ENCODE measurements around the gene SEMA3C.

SEMA3C gene

GRCh38 chr7:80748363-80749042 is 170.3 kb downstream of the SEMA3C start:
- Histone ChIP-seq H3K9me3 (ENCODE audit: severe bottlenecking) (no peaks in the 10 kb centered on the region), H3K36me3 (ENCODE audit: low read depth) (peaks cover 76% of the 10 kb centered on the region), H3K4me3 (ENCODE audit: severe bottlenecking) (no peak overlapping the region), H3K27me3 (ENCODE audit: insufficient read depth, poor library complexity, severe bottlenecking) (no peaks in the 10 kb centered on the region), H3K4me1 (ENCODE audit: insufficient read depth, poor library complexity, severe bottlenecking) (no peaks in the 10 kb centered on the region), H3K27ac (ENCODE audit: poor library complexity, severe bottlenecking) (no peak overlapping the region)
- no peak for TF ChIP-seq CTCF (IDR thresholded peaks at IDR 0.05; ENCODE audit: poor library complexity, severe bottlenecking)
- ATAC-seq (ENCODE audit: low read depth) (no peak), DNase-seq (ENCODE audit: low spot score) (no peak)

GRCh38 chr7:80740778-80741545 is 177.9 kb downstream of the SEMA3C start:
- Histone ChIP-seq H3K4me1 (ENCODE audit: insufficient read depth, poor library complexity, severe bottlenecking) (peaks cover 29% of the 10 kb centered on the region), H3K36me3 (ENCODE audit: low read depth) (peaks cover 28% of the 10 kb centered on the region), H3K4me3 (ENCODE audit: severe bottlenecking) (no peak overlapping the region), H3K9me3 (ENCODE audit: severe bottlenecking) (no peaks in the 10 kb centered on the region), H3K27ac (ENCODE audit: poor library complexity, severe bottlenecking) (peak overlapping the region; percentile 94), H3K27me3 (ENCODE audit: insufficient read depth, poor library complexity, severe bottlenecking) (no peaks in the 10 kb centered on the region)
- ATAC-seq (ENCODE audit: low read depth) (peak; percentile 84), DNase-seq (ENCODE audit: low spot score) (no peak)
- no peak for TF ChIP-seq CTCF (IDR thresholded peaks at IDR 0.05; ENCODE audit: poor library complexity, severe bottlenecking)

- DNase-seq (ENCODE audit: low spot score) (no peak), ATAC-seq (ENCODE audit: low read depth) (no peak)
- Histone ChIP-seq H3K36me3 (ENCODE audit: low read depth) (no peaks in the 10 kb centered on the region), H3K4me1 (ENCODE audit: insufficient read depth, poor library complexity, severe bottlenecking) (peaks cover 14% of the 10 kb centered on the region), H3K27ac (ENCODE audit: poor library complexity, severe bottlenecking) (no peak overlapping the region), H3K9me3 (ENCODE audit: severe bottlenecking) (no peaks in the 10 kb centered on the region), H3K27me3 (ENCODE audit: insufficient read depth, poor library complexity, severe bottlenecking) (no peaks in the 10 kb centered on the region), H3K4me3 (ENCODE audit: severe bottlenecking) (no peak overlapping the region)
- no peak for TF ChIP-seq CTCF (IDR thresholded peaks at IDR 0.05; ENCODE audit: poor library complexity, severe bottlenecking)
These were observed 182.3 kb downstream of the SEMA3C start for GRCh38 chr7:80736371-80737125.

GRCh38 chr7:80735330-80735729 is 183.5 kb downstream of the SEMA3C start:
- no peak overlapping the region for H3K27ac ChIP-seq (ENCODE audit: poor library complexity, severe bottlenecking)
- H3K27me3 ChIP-seq (ENCODE audit: insufficient read depth, poor library complexity, severe bottlenecking) = no peaks in the 10 kb centered on the region
- ATAC-seq (ENCODE audit: low read depth) (no peak), DNase-seq (ENCODE audit: low spot score) (no peak)
- H3K4me3 ChIP-seq (ENCODE audit: severe bottlenecking) = no peak overlapping the region
- H3K36me3 ChIP-seq (ENCODE audit: low read depth) = no peaks in the 10 kb centered on the region
- TF ChIP-seq CTCF (IDR thresholded peaks at IDR 0.05; ENCODE audit: poor library complexity, severe bottlenecking) = no peak
- peaks cover 2% of the 10 kb centered on the region for H3K4me1 ChIP-seq (ENCODE audit: insufficient read depth, poor library complexity, severe bottlenecking)
- no peaks in the 10 kb centered on the region for H3K9me3 ChIP-seq (ENCODE audit: severe bottlenecking)
